GM12878 (cell line): ENCODE data around the gene PDIK1L. TPM values are rescaled to one million over a fixed set of nuclear protein-coding genes. Genes with fewer than 3 reads are reported as not detected.

Source experiments
- ATAC-seq: fragments of 200-7000 bp; cut with Tn5 transposase; 3 replicates; pipeline ENCODE4 v1.9.1; 2020; ENCODE audit warnings: mild to moderate bottlenecking, moderate library complexity
- BruUV-seq: library from RNA; stranded (reverse); fragments of 400-500 nt; replicated peaks from 2 replicates; lab custom pipeline; 2021; lab: Mats Ljungman, UMichigan
- CTCF ChIA-PET: fragments of 300-600 bp; sonication (Branson Sonifier 250); formaldehyde crosslinking; extraction: SDS; loops from one replicate; lab custom pipeline; 2021; ENCODE audit warnings: inconsistent platforms; lab: Yijun Ruan, JAX
- POLR2A ChIA-PET: fragments of 350-600 bp; formaldehyde crosslinking; extraction: SDS; loops from one replicate; lab custom pipeline; 2021; ENCODE audit warnings: inconsistent platforms; lab: Charles Lee
- RAD21 ChIA-PET: fragments of 300-600 bp; sonication (Branson Sonifier 250); formaldehyde crosslinking; loops from one replicate; lab custom pipeline; 2023; ENCODE audit warnings: antibody characterized with exemption; ENCODE audit not compliant: unreplicated experiment; lab: Charles Lee
- SMC1A ChIA-PET: fragments of 300-600 bp; sonication (Branson Sonifier 250); formaldehyde crosslinking; loops from one replicate; lab custom pipeline; 2023; ENCODE audit not compliant: unreplicated experiment, uncharacterized antibody; lab: Charles Lee
- DNase-seq: peaks from one replicate; pipeline ENCODE4 v3.0.0-alpha.2; 2011; ENCODE audit warnings: low read depth, low spot score
- FAIRE-seq: peaks from 3 replicates; lab custom pipeline; 2011; peaks lifted over from hg19 to GRCh38; lab: Jason Lieb, UNC
- H2AFZ ChIP-seq: 2 replicates; pipeline ENCODE4 v1.6.0; 2011; ENCODE audit warnings: low read depth, low read length, control low read depth; ENCODE audit not compliant: control insufficient read depth
- H3K27ac ChIP-seq: 2 replicates; pipeline ENCODE4 v1.5.1; 2011; ENCODE audit warnings: control low read depth; ENCODE audit not compliant: control insufficient read depth, insufficient read depth
- H3K27me3 ChIP-seq, 2 experiments: replicated peaks in 1 of 2; 2 replicates each; pipeline versions ENCODE4 v1.6.0 to v1.6.1; 2011; ENCODE audit warnings: low read length in 1 of 2; ENCODE audit not compliant: control insufficient read depth in 2 of 2, insufficient read depth in 2 of 2
- H3K36me3 ChIP-seq, 2 experiments: 2 replicates each; pipeline ENCODE4 v1.5.1; 2011; ENCODE audit warnings: low read length in 1 of 2; ENCODE audit not compliant: control insufficient read depth in 2 of 2, insufficient read depth in 2 of 2
- H3K4me1 ChIP-seq: 2 replicates; pipeline ENCODE4 v1.6.1; 2011; ENCODE audit warnings: mild to moderate bottlenecking, low read length, moderate library complexity, mixed read lengths; ENCODE audit not compliant: control insufficient read depth, insufficient read depth
- H3K4me2 ChIP-seq: 2 replicates; pipeline ENCODE4 v1.6.0; 2011; ENCODE audit warnings: control low read depth; ENCODE audit not compliant: control insufficient read depth, insufficient read depth
- H3K4me3 ChIP-seq: fragments of 200-600 bp; sonication (generic); 2 replicates; pipeline ENCODE4 v1.5.1; 2016
- H3K79me2 ChIP-seq: 2 replicates; pipeline ENCODE4 v1.6.0; 2011; ENCODE audit warnings: low read length; ENCODE audit not compliant: control insufficient read depth, insufficient read depth
- H3K9ac ChIP-seq: 2 replicates; pipeline ENCODE4 v1.8.0; 2011; ENCODE audit warnings: low read length, control low read depth, mixed read lengths; ENCODE audit not compliant: control insufficient read depth, insufficient read depth
- H3K9me3 ChIP-seq: replicated peaks from 3 replicates; pipeline ENCODE4 v1.5.1; 2011; ENCODE audit warnings: mild to moderate bottlenecking, low read length; ENCODE audit not compliant: control insufficient read depth, insufficient read depth
- H4K20me1 ChIP-seq: 2 replicates; pipeline ENCODE4 v1.6.0; 2011; ENCODE audit not compliant: control insufficient read depth, insufficient read depth
- BCLAF1 ChIP-seq: fragments of 450-650 bp; IDR thresholded peaks from 2 replicates; pipeline ENCODE4 v1.6.1; 2017; ENCODE audit warnings: antibody characterized with exemption, mild to moderate bottlenecking, moderate library complexity
- CEBPZ ChIP-seq: fragments of 150-350 bp; IDR thresholded peaks from 2 replicates; pipeline ENCODE4 v1.6.1; 2016; ENCODE audit warnings: low read depth, low read length
- MEF2B ChIP-seq: fragments of 450-650 bp; IDR thresholded peaks from 2 replicates; pipeline ENCODE4 v1.6.1; 2018; ENCODE audit warnings: mild to moderate bottlenecking, moderate library complexity; ENCODE audit not compliant: partially characterized antibody, poor library complexity, severe bottlenecking
- RELB ChIP-seq: fragments of 450-650 bp; IDR thresholded peaks from 2 replicates; pipeline ENCODE4 v1.6.1; 2017; ENCODE audit warnings: low read depth, mild to moderate bottlenecking, moderate library complexity
- SREBF2 ChIP-seq: IDR thresholded peaks from 2 replicates; pipeline ENCODE4 v1.6.1; 2012; ENCODE audit warnings: mild to moderate bottlenecking, low read length
- ZNF687 ChIP-seq: fragments of 450-650 bp; IDR thresholded peaks from 2 replicates; pipeline ENCODE4 v1.6.1; 2017; ENCODE audit warnings: mild to moderate bottlenecking, moderate library complexity
- ZSCAN29 ChIP-seq: fragments of 450-650 bp; IDR thresholded peaks from 2 replicates; pipeline ENCODE4 v1.6.1; 2017; ENCODE audit warnings: mild to moderate bottlenecking, moderate library complexity
- WGBS: methylation state at CpG from one replicate; pipeline ENCODE4 v1.1.6; 2016; ENCODE audit warnings: low lambda C conversion rate; ENCODE audit not compliant: insufficient replicate concordance, insufficient coverage; ENCODE audit errors: missing lambda C conversion rate; 5-methylcytosine and 5-hydroxymethylcytosine counted together
- in situ Hi-C: fragments of 300-500 bp; cut with MboI; formaldehyde crosslinking; loops from 9 replicates; pipeline ENCODE4 v1.14.3; 2018; ENCODE audit warnings: mixed read lengths
- intact Hi-C: fragments of 100-400 bp; cut with micrococcal nuclease; formaldehyde crosslinking; loops from one replicate; pipeline ENCODE4 v1.14.2; 2022; ENCODE audit not compliant: unreplicated experiment
- polyA plus RNA-seq, 11 experiments: library from polyadenylated mRNA; depleted of rRNA in 4 of 11; unstranded in 6 of 11; stranded (reverse) in 5 of 11; fragments of >200 nt; fragmentation: Nextera tagmentation in 4 of 11; fragmentation: Illumina TruSeq in 1 of 11; extraction: Ambion mirVana in 4 of 11; extraction: Trizol in 1 of 11; gene quantifications; 1 replicate in 1 of 11; 2 replicates in 10 of 11; pipeline versions ENCODE4 v1.2.1 to v1.2.3, GENCODE V29; 2011 to 2016; ENCODE audit warnings: inconsistent platforms in 2 of 11, missing spikeins in 2 of 11, low read depth in 1 of 11
- total RNA-seq, 4 experiments: library from RNA; depleted of rRNA in 3 of 4; stranded (reverse); fragments of >200 nt in 3 of 4; fragmentation: Illumina TruSeq in 1 of 4; extraction: Trizol in 1 of 4; gene quantifications; 2 replicates each; pipeline versions ENCODE4 v1.2.1 to v1.2.3, GENCODE V29; 2013 to 2021
- TF ChIP-seq, protein P1 (sequence below): IDR thresholded peaks from 2 replicates; pipeline ENCODE4 v1.6.1; 2012; ENCODE audit warnings: low read length, inconsistent platforms

Gene PDIK1L
- total and polyA plus RNA-seq, 10 of the 15 experiments (the other 5 are each of a cell fraction or from before 2014, with no cell fraction given): 4.0 to 15.9 (median 10.5) TPM

GRCh38 chr1:26089125-26089524 is 22.5 kb upstream of the PDIK1L start:
- 72% methylated on average over 3 of the region's 3 CpGs for WGBS
- in situ Hi-C loops (no loop called here), intact Hi-C loops (no loop called here)
- no peaks in the 10 kb centered on the region for H3K9me3 ChIP-seq
- H3K27me3 ChIP-seq: peaks cover 2 to 6% of the 10 kb centered on the region in 2 experiments; a peak in 2 of 4 replicates
- BruUV-seq: no TSS peak
- H3K27ac ChIP-seq: no peak overlapping the region
- ATAC-seq (no peak), DNase-seq (no peak), FAIRE-seq (no peak)
- no peak overlapping the region for H3K4me3 ChIP-seq
- SMC1A ChIA-PET: no interaction called here
- CTCF ChIA-PET: no interaction called here
- no peak for TF ChIP-seq MEF2B
- no peak for TF ChIP-seq ZSCAN29
- no peak for TF ChIP-seq ZNF687
- no peak for TF ChIP-seq SREBF2
- TF ChIP-seq, protein P1, sequence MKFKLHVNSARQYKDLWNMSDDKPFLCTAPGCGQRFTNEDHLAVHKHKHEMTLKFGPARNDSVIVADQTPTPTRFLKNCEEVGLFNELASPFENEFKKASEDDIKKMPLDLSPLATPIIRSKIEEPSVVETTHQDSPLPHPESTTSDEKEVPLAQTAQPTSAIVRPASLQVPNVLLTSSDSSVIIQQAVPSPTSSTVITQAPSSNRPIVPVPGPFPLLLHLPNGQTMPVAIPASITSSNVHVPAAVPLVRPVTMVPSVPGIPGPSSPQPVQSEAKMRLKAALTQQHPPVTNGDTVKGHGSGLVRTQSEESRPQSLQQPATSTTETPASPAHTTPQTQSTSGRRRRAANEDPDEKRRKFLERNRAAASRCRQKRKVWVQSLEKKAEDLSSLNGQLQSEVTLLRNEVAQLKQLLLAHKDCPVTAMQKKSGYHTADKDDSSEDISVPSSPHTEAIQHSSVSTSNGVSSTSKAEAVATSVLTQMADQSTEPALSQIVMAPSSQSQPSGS: no peak
- no peak for TF ChIP-seq RELB
- no peak for TF ChIP-seq CEBPZ
- no peak for TF ChIP-seq BCLAF1
- no peak overlapping the region for H3K4me2 ChIP-seq
- H3K79me2 ChIP-seq: no peaks in the 10 kb centered on the region
- no peaks in the 10 kb centered on the region for H3K4me1 ChIP-seq
- RAD21 ChIA-PET: no interaction called here
- no peaks in the 10 kb centered on the region for H4K20me1 ChIP-seq
- H3K9ac ChIP-seq: no peak overlapping the region
- H3K36me3 ChIP-seq: no peaks in the 10 kb centered on the region
- no peak overlapping the region for H2AFZ ChIP-seq
- POLR2A ChIA-PET: no interaction called here
